T47D (cell line): ENCODE data around the gene MYL3.
A peak's percentile ranks its signal among the peaks of the same experiment; 100 is the strongest.

ENCODE experiments used
- DNase-seq, 2 experiments: peaks; one replicate each; pipeline versions ENCODE4 v3.0.0 to v3.0.0-alpha.2; 2011 to 2012; ENCODE audit warnings: low read depth in 1 of 2, low spot score in 1 of 2
- JUND ChIP-seq: IDR thresholded peaks from 2 replicates; pipeline ENCODE4 v1.6.1; 2012; ENCODE audit warnings: low read depth
- in situ Hi-C: cut with HindIII; loops from 2 replicates; pipeline ENCODE4 v1.10.0; 2016; ENCODE audit warnings: low sequenced_read_pairs, low pct_unique_long_range_greater_than_20kb

MYL3 gene

GRCh38 chr3:46864061-46864881 is 1.0 kb upstream of the MYL3 start:
- no peak for TF ChIP-seq JUND
- DNase-seq, result no peak
- in situ Hi-C loops, result no loop called here

- no peak for TF ChIP-seq JUND
- DNase-seq, result no peak
- in situ Hi-C loops, result no loop called here
Observed at GRCh38 chr3:46862369-46863025, 747 bp downstream of the MYL3 start.

GRCh38 chr3:46861605-46862368 is 1.5 kb downstream of the MYL3 start:
- in situ Hi-C loops, result no loop called here

GRCh38 chr3:46860810-46861604 is 2.2 kb downstream of the MYL3 start:
- no peak for TF ChIP-seq JUND
- DNase-seq, result no peak
- in situ Hi-C loops, result no loop called here

More at GRCh38 chr3:46861605-46862368, 1.5 kb downstream of the MYL3 start:
- no peak for TF ChIP-seq JUND
- no peak for DNase-seq

GRCh38 chr3:46860017-46860809 is 3.0 kb downstream of the MYL3 start:
- in situ Hi-C loops, result no loop called here
- DNase-seq, result peak in 1 of 2 experiments; percentile 44
- TF ChIP-seq JUND, result no peak

GRCh38 chr3:46859001-46859710 is 4.1 kb downstream of the MYL3 start:
- no peak for TF ChIP-seq JUND
- in situ Hi-C loops, result no loop called here

GRCh38 chr3:46858456-46858855 is 4.8 kb downstream of the MYL3 start:
- no peak for TF ChIP-seq JUND
- in situ Hi-C loops, result no loop called here
- no peak for DNase-seq

More at GRCh38 chr3:46859001-46859710, 4.1 kb downstream of the MYL3 start:
- no peak for DNase-seq

- no peak for DNase-seq
- in situ Hi-C loops, result no loop called here
- TF ChIP-seq JUND, result no peak
Observed at GRCh38 chr3:46857485-46858341, 5.5 kb downstream of the MYL3 start.

GRCh38 chr3:46856576-46857471 is 6.4 kb downstream of the MYL3 start:
- no peak for TF ChIP-seq JUND
- DNase-seq, result no peak
- in situ Hi-C loops, result no loop called here
